Jurkat, Clone E6-1 (cell line): ENCODE results near the gene EFCAB13. TPM values are rescaled to one million over a fixed set of nuclear protein-coding genes. Genes with fewer than 3 reads are reported as not detected.
A peak's percentile ranks its signal among the peaks of the same experiment; 100 is the strongest.

Experiments
- DNase-seq: peaks from one replicate; pipeline ENCODE4 v3.0.0-alpha.2; 2011; ENCODE audit warnings: low read depth, low spot score
- H3K4me3 ChIP-seq: 2 replicates; pipeline ENCODE4 v1.5.1; 2011; ENCODE audit warnings: mild to moderate bottlenecking, low read length, control low read depth, moderate library complexity
- polyA plus RNA-seq: library from polyadenylated mRNA; unstranded; fragments of >200 nt; gene quantifications from one replicate; pipeline ENCODE4 v1.2.1, GENCODE V29; 2012; ENCODE audit warnings: missing spikeins; ENCODE audit not compliant: insufficient read length, insufficient read depth

The EFCAB13 gene, protein sequence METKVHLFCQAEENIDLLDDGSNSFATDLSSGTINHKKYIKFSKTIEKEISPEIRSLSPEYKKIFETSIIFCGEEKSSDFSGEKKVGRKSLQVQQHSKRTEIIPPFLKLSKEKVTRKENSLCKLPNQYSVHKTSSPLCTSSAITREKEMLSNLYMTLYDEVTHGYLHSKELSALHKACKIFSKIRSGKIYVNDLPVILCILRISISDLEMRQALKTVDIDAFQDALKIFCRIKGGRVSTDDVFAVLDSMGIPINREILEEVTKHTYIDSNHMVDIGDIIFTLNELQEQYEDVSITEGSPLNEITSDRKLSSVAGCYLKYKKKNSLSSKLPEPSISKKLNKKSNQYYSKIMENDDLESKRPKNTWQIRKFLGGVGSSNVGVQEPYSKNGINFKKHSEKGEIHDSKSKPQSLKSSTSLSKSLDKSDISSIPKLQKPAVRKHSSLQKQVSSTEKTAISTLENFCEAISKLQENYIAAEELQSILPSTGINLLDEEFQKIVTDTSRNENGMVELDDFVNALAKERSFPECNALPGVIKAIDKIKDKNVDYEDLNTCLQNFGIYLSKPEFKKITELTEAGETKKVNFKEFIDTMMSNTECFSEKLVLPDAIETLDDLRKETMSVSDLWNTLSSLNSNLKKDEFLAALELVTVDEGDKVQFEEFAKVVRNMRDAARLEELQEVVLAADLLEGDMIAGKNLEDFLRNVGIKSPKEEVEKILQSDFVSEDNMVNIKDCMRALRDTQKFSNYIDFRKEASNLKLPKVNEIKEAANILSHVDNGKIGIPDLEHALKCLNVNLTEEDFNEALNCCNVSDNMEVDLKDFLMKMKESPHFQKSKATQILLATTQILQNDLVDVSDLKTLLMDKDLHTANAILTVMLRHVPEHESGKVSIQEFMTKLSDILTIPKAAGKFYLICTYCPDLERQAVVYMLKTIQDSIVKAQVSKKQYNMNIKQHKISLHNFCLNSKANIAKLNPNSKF
- polyA plus RNA-seq = 2.3 TPM

DNA sequence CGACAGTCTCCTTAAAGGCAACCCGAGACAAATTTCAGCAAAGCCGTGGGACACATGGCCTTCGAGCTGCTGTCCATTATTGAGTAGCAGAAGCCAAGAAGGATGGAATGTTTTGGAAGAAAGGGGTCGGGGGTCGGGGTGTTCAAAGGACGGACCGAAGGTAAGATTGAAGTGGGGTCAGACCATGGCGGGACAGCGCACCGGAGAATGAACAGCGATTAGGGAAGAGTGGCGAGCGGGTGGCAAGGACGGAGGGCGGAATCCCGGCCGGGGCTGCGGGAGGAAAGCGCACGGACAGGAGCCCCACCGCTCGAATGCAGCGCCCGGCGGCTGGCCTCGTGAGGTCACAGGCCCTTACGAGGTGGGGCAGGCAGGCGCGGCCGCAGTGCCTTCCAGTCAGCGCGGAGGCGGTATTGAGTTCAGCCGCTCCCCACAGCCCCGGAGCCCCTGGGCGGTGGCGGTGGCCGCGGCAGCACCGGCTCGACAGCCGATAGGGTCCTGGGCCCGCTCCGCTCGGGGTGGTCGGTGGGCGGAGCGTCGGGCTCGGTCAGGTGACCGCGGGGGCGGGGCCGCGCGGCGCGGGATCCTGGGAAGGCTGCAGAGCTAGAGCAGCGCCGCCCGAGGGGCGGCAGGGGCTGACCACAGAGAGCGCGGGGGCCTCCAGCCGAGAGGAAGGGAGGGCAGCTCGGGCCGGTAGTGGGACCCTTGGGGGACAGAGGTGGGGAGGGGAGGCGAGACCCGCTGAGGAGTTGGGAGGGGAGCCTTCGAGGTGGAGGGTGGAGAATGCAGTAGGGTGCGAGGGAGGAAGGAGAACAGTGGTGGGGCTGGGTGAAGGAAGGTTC is at the start of gene EFCAB13:
EFCAB13 (plus strand) TSS at position 574 of the 842 bp plus-strand sequence. CDS start 4,399 bp downstream, outside the sequence.
- no peak for DNase-seq
- H3K4me3 ChIP-seq = peak within 1 kb of the TSS; percentile 54

DNA sequence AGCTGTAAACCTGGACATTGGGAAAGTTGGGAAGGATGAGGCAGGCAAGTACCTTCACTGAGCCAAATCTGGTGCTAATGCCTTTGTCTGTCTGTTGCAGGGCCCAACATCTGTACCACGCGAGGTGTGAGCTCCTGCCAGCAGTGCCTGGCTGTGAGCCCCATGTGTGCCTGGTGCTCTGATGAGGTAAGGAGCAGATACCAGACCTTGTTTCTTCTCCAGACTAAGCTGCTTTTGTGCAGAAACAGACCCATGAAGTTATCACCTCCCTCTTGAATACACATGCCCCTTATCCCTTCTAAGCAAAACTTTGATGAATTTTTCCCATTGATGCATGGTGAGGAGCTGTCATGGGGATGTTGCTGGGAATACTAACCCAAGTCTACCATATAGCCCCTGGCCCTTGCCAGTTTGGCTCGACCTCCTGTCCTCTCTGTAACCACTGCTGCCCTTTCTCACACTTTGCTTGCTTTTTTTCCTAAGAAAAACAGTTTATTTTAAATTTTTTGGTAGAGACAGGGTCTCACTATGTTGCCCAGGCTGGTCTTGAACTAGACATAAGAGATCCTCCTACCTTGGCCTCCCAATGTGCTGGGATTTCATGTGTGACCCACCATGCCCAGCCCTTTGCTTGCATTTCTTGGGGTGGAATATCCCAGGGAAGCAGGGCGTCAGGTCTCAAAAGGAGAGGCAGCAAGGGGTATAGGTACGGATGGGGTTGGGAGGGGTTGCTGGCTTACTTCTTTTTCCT is 49.3 kb upstream of the EFCAB13 start:
- no peak for DNase-seq
- no peak overlapping the region for H3K4me3 ChIP-seq

DNA sequence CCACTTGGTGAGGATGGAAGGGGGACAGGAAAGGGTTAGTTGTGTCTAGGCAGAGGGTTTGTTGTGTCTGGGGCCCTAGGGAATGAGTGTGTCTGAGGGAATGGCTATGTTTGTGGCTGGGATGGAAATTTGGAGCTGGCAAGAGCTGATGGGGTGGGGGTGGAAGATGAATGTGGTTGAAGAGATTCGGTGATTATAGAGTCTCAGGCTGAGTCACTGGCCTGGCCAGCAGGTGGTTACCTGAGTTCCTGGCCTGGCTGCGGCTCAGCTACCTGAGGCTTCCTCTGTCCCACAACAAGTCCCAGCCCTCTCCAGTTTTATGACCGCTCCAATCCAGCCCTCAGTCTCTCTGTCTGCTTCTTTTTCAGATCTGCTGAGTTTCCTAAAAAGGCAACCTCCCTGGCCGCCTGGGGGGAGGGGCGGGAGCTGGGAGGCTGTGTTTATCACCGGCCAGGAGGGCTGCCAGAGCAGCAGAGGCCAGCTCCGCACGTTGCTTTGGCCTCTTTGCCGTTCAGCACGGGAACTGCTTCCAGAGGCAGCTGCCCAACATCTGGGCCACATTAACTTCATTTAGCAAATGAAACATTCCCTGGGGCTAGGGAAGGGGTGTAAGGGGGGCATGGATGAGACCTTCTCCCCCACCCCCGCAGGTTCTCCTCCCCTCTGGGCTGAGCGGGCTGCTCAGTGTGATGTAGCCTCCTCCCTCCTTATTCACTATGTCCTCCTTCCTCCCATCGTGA is 48.3 kb upstream of the EFCAB13 start:
- no peak overlapping the region for H3K4me3 ChIP-seq
- no peak for DNase-seq

DNA sequence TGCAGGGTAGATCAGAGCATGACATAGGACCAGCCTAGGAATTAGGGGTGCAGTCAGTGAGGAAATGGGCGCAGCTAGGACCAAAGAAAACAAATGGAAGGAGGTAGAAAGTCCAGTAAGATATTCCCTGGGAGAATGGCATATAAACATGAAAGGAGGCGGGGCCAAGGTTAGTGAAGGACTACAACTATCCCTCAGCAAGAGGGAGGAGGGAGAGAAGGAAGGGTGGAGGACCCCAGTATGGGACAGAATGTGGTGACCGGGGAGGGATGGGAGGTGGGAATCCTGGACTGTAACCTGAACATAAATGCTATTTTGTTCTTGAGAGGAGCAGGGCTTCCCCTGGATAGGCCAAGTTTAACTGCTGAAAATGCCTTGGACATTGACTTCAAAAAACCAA is 47.3 kb upstream of the EFCAB13 start:
- H3K4me3 ChIP-seq = no peak overlapping the region
- no peak for DNase-seq

DNA sequence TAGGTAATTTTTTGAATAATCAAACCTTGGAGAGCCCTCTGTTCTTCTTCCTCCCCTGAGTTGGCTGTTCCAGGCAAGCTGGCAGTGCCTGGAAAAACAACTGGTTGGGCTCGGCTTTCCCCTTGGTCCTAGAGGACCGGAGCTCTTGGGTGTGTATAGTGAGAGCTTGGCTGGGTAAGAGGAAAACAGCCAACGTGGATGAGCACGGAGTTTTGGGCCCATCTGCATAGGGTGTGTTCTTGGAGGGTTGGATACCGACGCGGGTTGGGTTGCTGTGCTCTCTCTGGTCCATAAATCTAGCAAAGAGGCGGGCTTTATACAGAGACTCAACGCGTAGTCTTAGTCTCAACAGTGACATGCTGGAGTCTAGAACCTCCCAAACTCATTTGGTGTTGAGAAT is 46.9 kb upstream of the EFCAB13 start:
- no peak overlapping the region for H3K4me3 ChIP-seq
- no peak for DNase-seq

DNA sequence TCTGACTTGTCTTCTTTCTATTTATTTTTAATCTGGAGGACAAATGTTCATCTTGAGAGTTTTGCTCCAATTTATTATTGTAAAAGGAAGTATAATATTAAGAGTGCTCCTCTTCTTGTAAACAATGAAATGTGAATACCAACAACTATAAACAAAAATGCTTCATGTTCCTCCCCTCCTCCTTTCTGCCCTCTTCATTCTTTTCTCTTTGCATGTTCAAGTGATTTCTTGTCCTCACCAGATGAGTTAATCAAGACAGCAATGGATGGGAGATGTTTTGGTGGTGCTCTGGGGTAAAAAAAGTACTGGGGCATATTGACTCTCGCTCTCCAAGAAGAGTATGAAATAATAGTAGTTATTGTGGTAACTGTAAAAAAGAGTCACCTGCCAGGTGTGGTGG is 45.8 kb upstream of the EFCAB13 start:
- DNase-seq = no peak
- no peak overlapping the region for H3K4me3 ChIP-seq

DNA sequence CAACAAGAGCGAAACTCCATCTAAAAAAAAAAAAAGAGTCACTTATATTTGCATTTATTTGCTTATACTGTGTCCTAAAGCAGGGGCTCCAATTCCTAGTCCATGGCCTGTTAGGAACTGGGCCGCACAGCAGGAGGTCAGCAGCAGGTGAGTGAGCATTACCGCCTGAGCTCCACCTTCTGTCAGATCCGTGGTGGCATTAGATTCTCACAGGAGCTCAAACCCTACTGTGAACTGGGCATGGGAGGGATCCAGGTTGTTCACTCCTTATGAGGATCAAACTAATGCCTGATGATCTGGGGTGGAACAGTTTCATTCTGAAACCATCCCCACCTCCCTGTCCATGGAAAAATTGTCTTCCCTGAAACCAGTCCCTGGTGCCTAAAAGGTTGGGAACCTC is 45.2 kb upstream of the EFCAB13 start:
- no peak overlapping the region for H3K4me3 ChIP-seq
- no peak for DNase-seq

DNA sequence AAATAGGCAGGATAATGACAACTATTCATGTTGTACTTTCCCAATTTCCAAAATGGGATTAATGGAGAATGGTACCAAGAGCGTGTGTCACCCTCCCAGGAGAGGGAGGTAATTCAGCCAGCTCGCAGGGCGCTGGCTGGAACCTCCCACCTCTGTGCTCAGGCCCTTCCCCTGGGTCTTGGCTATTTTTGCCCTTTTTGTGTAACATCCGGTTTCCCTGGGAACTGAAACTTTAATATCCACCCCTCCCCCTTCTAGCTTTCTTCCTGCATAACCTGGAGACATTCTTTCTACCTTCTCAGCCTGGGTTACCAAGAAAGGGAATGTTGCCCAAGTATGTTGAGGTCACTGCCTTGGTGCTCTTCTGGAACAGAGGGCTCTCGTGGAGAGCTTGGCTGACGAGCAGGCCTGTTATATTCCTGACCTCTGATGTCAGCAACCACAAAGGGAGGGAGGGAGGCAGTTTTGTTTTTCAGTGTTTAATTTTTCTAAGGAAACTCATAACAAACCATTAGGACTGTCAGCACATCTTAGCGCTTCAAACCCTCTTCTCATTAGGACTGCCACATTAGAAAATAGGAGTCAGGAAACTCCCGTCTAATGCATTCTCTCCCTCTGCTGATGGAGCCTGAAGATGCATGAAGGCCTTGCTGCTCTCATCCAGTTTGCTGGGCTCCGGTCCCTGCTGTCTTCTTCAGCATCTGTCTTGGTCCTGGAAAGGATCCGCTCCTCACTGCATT is 44.5 kb upstream of the EFCAB13 start:
- no peak overlapping the region for H3K4me3 ChIP-seq
- DNase-seq = no peak

DNA sequence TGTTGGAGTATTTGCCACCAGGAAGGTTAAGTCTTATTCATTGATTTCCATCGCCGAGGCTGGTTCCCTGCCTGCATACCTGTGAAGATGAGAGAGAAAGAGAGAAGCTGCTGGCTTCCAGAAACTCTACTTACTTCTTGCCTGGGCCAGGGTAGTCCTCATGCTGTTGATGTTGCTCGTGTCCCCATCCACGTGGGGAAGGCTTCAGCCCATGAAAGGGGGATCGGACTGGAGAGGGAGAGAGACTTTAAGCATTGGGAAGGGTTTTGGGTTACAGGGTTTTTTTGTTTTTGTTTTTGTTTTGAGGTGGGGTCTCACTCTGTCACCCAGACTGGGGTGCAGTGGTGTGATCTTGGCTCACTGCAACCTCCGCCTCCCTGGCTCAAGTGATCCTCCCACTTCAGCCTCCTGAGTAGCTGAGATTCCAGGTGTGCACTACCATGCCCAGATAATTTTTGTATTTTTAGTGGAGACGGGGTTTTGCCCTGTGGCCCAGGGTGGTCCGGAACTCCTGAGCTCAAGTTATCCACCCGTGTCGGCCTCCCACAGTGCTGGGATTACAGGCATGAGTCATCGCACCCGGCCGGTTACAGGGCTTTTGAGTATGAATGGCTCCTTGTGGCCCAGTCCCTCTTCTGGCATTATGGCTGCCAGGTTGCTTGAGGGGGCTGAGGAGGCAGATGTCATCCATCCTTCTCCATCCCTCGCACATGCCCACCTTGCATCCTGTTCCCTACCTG is 43.5 kb upstream of the EFCAB13 start:
- H3K4me3 ChIP-seq = no peak overlapping the region
- no peak for DNase-seq

DNA sequence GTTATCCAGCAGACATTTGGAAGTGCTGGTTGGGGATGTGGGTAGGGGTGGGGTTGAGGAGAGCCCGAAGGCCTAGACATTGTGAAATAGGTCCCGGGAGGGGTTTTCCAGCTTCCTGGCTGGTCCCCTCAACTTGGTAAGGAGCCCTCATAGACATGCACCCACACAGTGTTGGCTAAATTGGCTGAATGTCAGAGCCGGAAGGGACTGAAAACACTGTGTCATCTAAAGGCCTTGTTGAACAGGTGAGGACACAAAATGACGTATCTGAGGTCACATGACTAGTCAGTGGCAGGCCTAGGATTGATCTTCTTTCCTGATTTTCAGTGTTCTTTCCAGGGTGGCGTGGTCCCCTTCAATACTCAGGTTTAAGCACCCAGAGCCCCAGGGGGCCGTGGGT is 42.5 kb upstream of the EFCAB13 start:
- no peak overlapping the region for H3K4me3 ChIP-seq
- no peak for DNase-seq

DNA sequence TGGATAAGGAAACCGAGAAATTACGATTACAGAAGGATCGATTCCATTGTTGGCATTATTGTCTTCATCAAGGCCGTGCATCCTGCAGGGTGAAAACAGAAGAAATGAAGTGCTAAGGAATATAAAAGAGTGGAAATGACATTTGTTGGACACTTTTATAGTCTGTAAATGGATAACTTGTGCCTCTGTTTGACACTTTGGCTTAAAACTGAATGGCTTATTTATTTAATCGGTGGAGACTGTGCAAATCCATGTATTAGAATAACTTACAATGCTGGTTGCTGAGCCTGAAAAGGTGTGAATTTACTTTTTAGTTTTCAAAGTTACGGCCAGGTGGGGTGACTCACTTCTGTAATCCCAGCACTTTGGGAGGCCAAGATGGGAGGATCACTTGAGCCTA is 38.8 kb upstream of the EFCAB13 start:
- DNase-seq = no peak
- no peak overlapping the region for H3K4me3 ChIP-seq

DNA sequence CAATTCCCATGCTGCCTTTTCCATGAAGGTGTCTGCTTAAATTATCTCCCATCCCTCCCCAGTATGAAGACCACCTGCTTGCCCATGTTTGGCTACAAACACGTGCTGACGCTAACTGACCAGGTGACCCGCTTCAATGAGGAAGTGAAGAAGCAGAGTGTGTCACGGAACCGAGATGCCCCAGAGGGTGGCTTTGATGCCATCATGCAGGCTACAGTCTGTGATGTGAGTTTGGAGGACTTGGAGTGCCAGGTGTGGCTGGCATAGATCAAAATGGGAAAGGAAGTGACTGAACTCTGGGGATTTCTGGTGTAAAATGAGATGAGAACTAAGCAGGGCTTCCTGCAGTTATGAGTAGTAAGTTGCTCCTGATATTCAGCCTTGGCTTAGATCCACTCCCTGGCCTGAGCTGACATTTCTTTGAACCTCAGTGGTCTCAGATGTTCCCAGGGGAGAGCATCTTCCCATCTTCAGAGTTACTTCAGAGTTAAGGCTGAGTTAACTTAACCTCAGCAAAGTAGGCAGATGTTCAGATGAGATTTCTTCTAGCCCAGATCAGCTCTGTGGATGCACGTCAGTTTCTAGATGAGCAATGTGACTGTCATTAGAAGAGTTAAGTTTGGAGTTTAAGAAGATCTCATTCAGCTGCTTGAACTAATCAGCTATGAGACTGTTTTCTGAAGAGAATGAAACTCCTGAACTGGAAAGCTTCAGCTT is 37.4 kb upstream of the EFCAB13 start:
- no peak overlapping the region for H3K4me3 ChIP-seq
- no peak for DNase-seq

DNA sequence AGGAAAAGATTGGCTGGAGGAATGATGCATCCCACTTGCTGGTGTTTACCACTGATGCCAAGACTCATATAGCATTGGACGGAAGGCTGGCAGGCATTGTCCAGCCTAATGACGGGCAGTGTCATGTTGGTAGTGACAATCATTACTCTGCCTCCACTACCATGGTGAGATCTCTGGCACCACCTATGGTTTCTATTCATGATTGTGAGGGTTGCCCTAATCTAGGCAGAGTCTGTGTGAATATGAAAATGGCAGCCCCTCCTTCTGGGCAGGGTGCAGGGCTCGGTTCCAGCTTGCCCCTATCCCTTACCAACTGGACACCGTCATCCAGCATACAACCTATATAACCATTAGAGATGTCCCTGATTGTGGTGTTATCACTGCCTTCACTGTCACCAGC is 36.7 kb upstream of the EFCAB13 start:
- no peak for DNase-seq
- H3K4me3 ChIP-seq = no peak overlapping the region

DNA sequence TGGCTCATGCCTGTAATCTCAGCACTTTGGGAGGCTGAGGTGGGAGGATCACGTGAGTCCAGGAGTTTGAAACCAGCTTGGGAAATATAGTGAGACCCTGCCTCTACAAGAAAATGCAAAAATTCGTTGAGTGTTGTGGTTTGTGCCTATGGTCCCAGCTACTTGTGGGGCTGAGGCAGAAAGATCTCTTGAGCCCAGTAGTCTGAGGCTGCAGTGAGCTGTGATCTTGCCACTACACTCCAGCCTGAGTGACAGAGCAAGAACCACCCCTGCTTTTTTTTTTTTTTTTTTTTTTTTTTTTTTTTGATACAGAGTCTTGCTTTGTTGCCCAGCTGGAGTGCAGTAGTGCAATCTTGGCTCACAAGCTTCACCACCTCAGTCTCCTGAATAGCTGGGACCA is 36.1 kb upstream of the EFCAB13 start:
- peak; percentile 29 for DNase-seq
- H3K4me3 ChIP-seq = no peak overlapping the region

DNA sequence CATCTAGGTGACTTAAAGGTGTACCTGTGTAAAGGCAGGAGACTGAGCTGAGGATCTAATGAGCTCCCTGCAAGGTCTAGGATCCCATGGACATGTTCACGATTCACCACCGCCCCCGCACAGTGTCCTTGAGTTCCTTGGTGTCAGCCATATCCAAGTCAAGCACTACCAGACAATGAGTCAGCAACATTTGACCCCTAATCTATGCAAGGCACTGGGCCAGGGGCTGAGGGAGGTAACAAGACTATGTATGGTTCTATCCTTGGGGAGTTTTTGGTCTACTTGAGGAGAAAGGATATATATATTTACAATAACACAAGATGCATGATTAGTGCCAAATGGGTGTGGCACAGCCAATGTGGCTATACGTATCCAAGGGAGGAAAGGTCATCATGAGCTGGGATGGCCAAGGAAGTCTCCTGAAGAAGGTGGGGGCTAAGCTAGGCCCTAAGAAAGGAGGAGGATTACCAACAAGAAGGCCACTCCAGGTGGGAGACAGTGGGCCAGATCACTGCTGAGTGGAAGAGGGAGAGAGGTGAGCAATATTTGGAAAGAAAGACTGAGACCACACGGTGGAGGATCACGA is 35.1 kb upstream of the EFCAB13 start:
- DNase-seq = no peak
- no peak overlapping the region for H3K4me3 ChIP-seq

DNA sequence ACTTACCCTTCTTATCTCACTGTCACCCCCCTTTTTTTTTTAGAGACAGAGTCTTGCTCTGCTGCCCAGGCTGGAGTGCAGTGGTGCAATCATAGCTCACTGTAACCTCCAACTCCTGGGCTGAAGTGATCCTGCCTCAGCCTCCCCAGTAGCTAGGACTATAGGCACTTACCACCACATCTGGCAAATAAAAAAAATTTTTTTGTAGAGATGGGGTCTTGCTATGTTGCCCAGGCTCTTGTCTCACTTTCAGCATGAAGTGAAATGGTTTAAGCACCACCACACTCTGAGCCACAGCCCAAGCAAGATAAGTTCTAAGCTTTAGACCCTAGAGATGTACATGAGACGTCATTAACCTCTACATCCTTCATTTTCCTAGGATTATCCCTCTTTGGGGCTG is 34.5 kb upstream of the EFCAB13 start:
- H3K4me3 ChIP-seq = no peak overlapping the region
- no peak for DNase-seq
